ENCODE results near the gene VSIG10L2.

DNA sequence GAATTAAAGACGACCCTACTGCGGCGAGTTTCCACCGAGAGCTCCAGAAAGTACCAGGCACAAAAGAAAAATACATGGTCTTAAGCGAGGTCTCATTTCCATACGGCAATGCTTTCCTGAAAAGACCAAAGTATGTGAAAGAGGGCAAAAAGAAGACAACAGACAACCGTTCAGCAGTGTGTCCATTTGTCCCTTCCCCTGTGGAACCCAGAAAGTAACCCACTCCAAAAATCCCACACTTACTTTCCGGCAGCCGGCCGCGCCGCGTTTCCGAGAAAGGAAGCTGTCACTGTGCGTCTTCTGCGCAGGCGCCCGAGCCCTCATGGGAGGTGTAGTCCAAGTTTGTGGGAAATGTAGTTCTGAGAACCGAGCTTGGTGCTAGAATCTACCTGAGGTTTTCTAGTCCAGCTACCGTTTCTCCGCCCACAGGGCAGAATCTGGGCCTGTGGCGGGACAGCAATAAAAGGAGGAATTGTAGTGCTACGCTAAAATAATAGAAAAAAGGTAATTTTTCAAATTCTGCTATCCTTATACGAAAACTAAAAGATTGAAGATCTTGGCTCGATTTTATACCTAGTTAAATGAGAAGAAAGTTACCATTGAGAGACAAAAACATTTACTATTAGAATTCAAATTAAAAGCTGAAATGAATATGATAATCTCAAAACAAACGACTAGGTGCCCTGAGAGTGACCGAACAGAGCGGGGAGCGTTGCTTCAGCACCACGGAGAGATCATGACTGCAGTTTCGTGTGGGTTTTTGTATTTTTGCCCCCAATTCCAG lies 42.7 kb upstream of the VSIG10L2 start, which contains the start of gene PUS3:
- TF ChIP-seq, protein P1, sequence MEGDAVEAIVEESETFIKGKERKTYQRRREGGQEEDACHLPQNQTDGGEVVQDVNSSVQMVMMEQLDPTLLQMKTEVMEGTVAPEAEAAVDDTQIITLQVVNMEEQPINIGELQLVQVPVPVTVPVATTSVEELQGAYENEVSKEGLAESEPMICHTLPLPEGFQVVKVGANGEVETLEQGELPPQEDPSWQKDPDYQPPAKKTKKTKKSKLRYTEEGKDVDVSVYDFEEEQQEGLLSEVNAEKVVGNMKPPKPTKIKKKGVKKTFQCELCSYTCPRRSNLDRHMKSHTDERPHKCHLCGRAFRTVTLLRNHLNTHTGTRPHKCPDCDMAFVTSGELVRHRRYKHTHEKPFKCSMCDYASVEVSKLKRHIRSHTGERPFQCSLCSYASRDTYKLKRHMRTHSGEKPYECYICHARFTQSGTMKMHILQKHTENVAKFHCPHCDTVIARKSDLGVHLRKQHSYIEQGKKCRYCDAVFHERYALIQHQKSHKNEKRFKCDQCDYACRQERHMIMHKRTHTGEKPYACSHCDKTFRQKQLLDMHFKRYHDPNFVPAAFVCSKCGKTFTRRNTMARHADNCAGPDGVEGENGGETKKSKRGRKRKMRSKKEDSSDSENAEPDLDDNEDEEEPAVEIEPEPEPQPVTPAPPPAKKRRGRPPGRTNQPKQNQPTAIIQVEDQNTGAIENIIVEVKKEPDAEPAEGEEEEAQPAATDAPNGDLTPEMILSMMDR (IDR thresholded peaks at IDR 0.05; ENCODE audit: insufficient read depth, low read depth, low read length), result no peak
- no peak for TF ChIP-seq EZH2 (IDR thresholded peaks at IDR 0.05; ENCODE audit: insufficient read depth, low read length)

All from astrocyte (in vitro differentiated cells and primary cell).